K562 (cell line): Measurements from ENCODE around the gene RNF168. TPM values are rescaled to one million over a fixed set of nuclear protein-coding genes. Genes with fewer than 3 reads are reported as not detected.

Experiments used
- ATAC-seq: fragments of 200-7000 bp; cut with Tn5 transposase; 3 replicates; pipeline ENCODE4 v1.9.1; 2020; ENCODE audit warnings: moderate library complexity
- BruUV-seq: library from RNA; stranded (reverse); fragments of 400-500 nt; replicated peaks from 2 replicates; lab custom pipeline; 2021; lab: Mats Ljungman, UMichigan
- CTCF ChIA-PET: fragments of 300-600 bp; formaldehyde crosslinking; extraction: SDS; loops from one replicate; lab custom pipeline; 2021; ENCODE audit warnings: low intra/inter-chr PET ratio; lab: Yijun Ruan, JAX
- POLR2A ChIA-PET: fragments of 300-600, 350-650 bp; sonication (Branson Sonifier 250); formaldehyde crosslinking; extraction: SDS; loops from one replicate; lab custom pipeline; 2021; ENCODE audit warnings: antibody characterized with exemption, inconsistent platforms; lab: Yijun Ruan, JAX
- DNase-seq, 4 experiments: peaks; one replicate each; pipeline versions ENCODE4 v3.0.0 to v3.0.0-alpha.2; 2011 to 2018; ENCODE audit warnings: low spot score in 3 of 4, mixed read lengths in 3 of 4; ENCODE audit errors: extremely low read depth in 1 of 4
- FAIRE-seq: peaks from 2 replicates; lab custom pipeline; 2011; peaks lifted over from hg19 to GRCh38; lab: Jason Lieb, UNC
- H2AFZ ChIP-seq: 2 replicates; pipeline ENCODE4 v1.6.0; 2011; ENCODE audit warnings: low read depth, low read length, control low read depth, inconsistent platforms
- H3K27ac ChIP-seq: fragments of 200-600 bp; 3 replicates; pipeline ENCODE4 v1.8.0; 2011; ENCODE audit warnings: low read depth, mild to moderate bottlenecking, control low read depth, inconsistent platforms, low read length, moderate library complexity, mixed read lengths; ENCODE audit errors: extremely low read depth
- H3K27me3 ChIP-seq, 2 experiments: fragments of 300-600 bp in 1 of 2; 2 replicates in 1 of 2; 3 replicates in 1 of 2; pipeline versions ENCODE4 v1.6.0 to v1.8.0; 2011; ENCODE audit warnings: inconsistent platforms in 2 of 2, low read length in 2 of 2, mild to moderate bottlenecking in 1 of 2, mixed read lengths in 1 of 2, moderate library complexity in 1 of 2; ENCODE audit not compliant: control insufficient read depth in 2 of 2, insufficient read depth in 2 of 2
- H3K36me3 ChIP-seq: fragments of 300-600 bp; 3 replicates; pipeline ENCODE4 v1.8.0; 2011; ENCODE audit warnings: mild to moderate bottlenecking, low read length, inconsistent platforms; ENCODE audit not compliant: control insufficient read depth, insufficient read depth
- H3K4me1 ChIP-seq, 2 experiments: fragments of 200-600 bp in 1 of 2; replicated peaks in 1 of 2; 2 replicates in 1 of 2; 3 replicates in 1 of 2; pipeline versions ENCODE4 v1.5.1 to v1.8.0; 2011; ENCODE audit warnings: inconsistent platforms in 2 of 2, low read length in 2 of 2, mild to moderate bottlenecking in 1 of 2, mixed read lengths in 1 of 2, moderate library complexity in 1 of 2; ENCODE audit not compliant: control insufficient read depth in 2 of 2, insufficient read depth in 2 of 2
- H3K4me2 ChIP-seq: 2 replicates; pipeline ENCODE4 v1.6.1; 2011; ENCODE audit warnings: low read length, control low read depth, inconsistent platforms, mixed read lengths; ENCODE audit not compliant: insufficient read depth
- H3K4me3 ChIP-seq: fragments of 200-600 bp; sonication (generic), shearing (Covaris generic); 2 replicates; pipeline ENCODE4 v1.5.1; 2016; ENCODE audit warnings: control low read depth, inconsistent platforms
- H3K79me2 ChIP-seq: fragments of 200-600 bp; 3 replicates; pipeline ENCODE4 v1.8.0; 2011; ENCODE audit warnings: low read length, inconsistent platforms; ENCODE audit not compliant: control insufficient read depth, insufficient read depth
- H3K9ac ChIP-seq, 2 experiments: 2 replicates each; pipeline versions ENCODE4 v1.6.0 to v1.6.1; 2011; ENCODE audit warnings: low read depth in 2 of 2, low read length in 2 of 2, control low read depth in 1 of 2, inconsistent platforms in 1 of 2, mild to moderate bottlenecking in 1 of 2, mixed read lengths in 1 of 2; ENCODE audit not compliant: insufficient read depth in 1 of 2
- H3K9me1 ChIP-seq: one replicate; pipeline ENCODE4 v1.6.0; 2011; ENCODE audit warnings: inconsistent platforms, mild to moderate bottlenecking, low read length, moderate library complexity; ENCODE audit not compliant: control insufficient read depth, insufficient read depth
- H3K9me3 ChIP-seq: replicated peaks from 2 replicates; pipeline ENCODE4 v1.5.1; 2011; ENCODE audit warnings: low read depth, low read length, inconsistent platforms; ENCODE audit not compliant: control insufficient read depth, insufficient read depth
- H4K20me1 ChIP-seq: replicated peaks from 2 replicates; pipeline ENCODE4 v1.6.1; 2011; ENCODE audit warnings: low read length, inconsistent platforms, mixed read lengths; ENCODE audit not compliant: control insufficient read depth, insufficient read depth
- GTF2B ChIP-seq: IDR thresholded peaks from 2 replicates; pipeline ENCODE4 v1.6.1; 2011; ENCODE audit not compliant: insufficient read length; ENCODE audit errors: extremely low read depth
- MAZ ChIP-seq, 2 experiments: fragments of 450-650 bp in 1 of 2; sonication (generic) in 1 of 2; formaldehyde crosslinking; IDR thresholded peaks in 1 of 2; conservative IDR thresholded peaks in 1 of 2; 2 replicates each; pipeline versions ENCODE4 v1.4.0 to v1.5.0; 2020; ENCODE audit warnings: mild to moderate bottlenecking in 1 of 2, missing genetic modification reagents in 1 of 2
- STAT5A ChIP-seq: IDR thresholded peaks from 2 replicates; pipeline ENCODE4 v1.6.1; 2012; ENCODE audit warnings: low read length, inconsistent platforms, borderline replicate concordance
- ZBTB12 ChIP-seq: fragments of 250-450 bp; sonication (Bioruptor Pico); IDR thresholded peaks from 2 replicates; pipeline ENCODE4 v1.4.0; 2020
- ZBTB43 ChIP-seq: sonication (generic); formaldehyde crosslinking; IDR thresholded peaks from 2 replicates; pipeline ENCODE4 v1.8.0; 2023; ENCODE audit warnings: mild to moderate bottlenecking, missing genetic modification reagents
- ZKSCAN8 ChIP-seq: fragments of 200-800 bp; sonication (Bioruptor generic); IDR thresholded peaks from 2 replicates; pipeline ENCODE4 v1.6.1; 2016; ENCODE audit warnings: missing genetic modification characterization, missing compliant biosample characterization
- ZNF224 ChIP-seq: sonication (generic); formaldehyde crosslinking; IDR thresholded peaks from 2 replicates; pipeline ENCODE4 v1.8.0; 2022; ENCODE audit warnings: mild to moderate bottlenecking, missing genetic modification reagents
- WGBS: fragments of 100-300 bp; shearing (Covaris generic); methylation state at CpG from one replicate; pipeline ENCODE4 v1.1.6; 2016; ENCODE audit warnings: low coverage, mixed read lengths; ENCODE audit not compliant: insufficient coverage; ENCODE audit errors: missing lambda C conversion rate; 5-methylcytosine and 5-hydroxymethylcytosine counted together
- in situ Hi-C: fragments of 300-500 bp; cut with MboI; formaldehyde crosslinking; loops from 4 replicates; pipeline ENCODE4 v1.15.0; 2018; ENCODE audit warnings: inconsistent platforms, mixed read lengths
- intact Hi-C: fragments of 100-400 bp; cut with micrococcal nuclease; formaldehyde crosslinking; loops from 2 replicates; pipeline ENCODE4 v1.14.2; 2022
- polyA plus RNA-seq, 8 experiments: library from polyadenylated mRNA; depleted of rRNA in 4 of 8; stranded (reverse) in 5 of 8; unstranded in 3 of 8; fragments of >200 nt; fragmentation: Nextera tagmentation in 2 of 8; fragmentation: Illumina TruSeq in 1 of 8; extraction: Ambion mirVana in 2 of 8; extraction: Trizol in 1 of 8; gene quantifications; 2 replicates each; pipeline versions ENCODE4 v1.2.1 to v1.2.3, GENCODE V29; 2011 to 2014; ENCODE audit warnings: inconsistent platforms in 1 of 8, missing spikeins in 1 of 8
- total RNA-seq, 7 experiments: library from RNA; depleted of rRNA in 6 of 7; stranded (reverse); fragments of >200 nt in 6 of 7; fragmentation: Illumina TruSeq in 2 of 7; extraction: Trizol in 2 of 7; gene quantifications; 2 replicates each; pipeline versions ENCODE4 v1.2.1 to v1.2.3, GENCODE V29; 2011 to 2021; ENCODE audit warnings: low replicate concordance in 1 of 7
- TF ChIP-seq, protein P1 (sequence below), 2 experiments: fragments of 250-450 bp in 1 of 2; fragments of 450-650 bp in 1 of 2; sonication (Bioruptor Pico) in 1 of 2; IDR thresholded peaks; 2 replicates each; pipeline versions ENCODE4 v1.6.1 to v1.8.0; 2016 to 2021; ENCODE audit warnings: mild to moderate bottlenecking in 2 of 2, moderate library complexity in 2 of 2, missing compliant biosample characterization in 1 of 2, missing genetic modification characterization in 1 of 2
- TF ChIP-seq, protein P2 (sequence below): fragments of 450-650 bp; conservative IDR thresholded peaks from 2 replicates; pipeline ENCODE4 v1.6.1; 2016; ENCODE audit warnings: missing genetic modification characterization, low read depth, mild to moderate bottlenecking, missing compliant biosample characterization, moderate library complexity

The RNF168 gene
- total and polyA plus RNA-seq, 9 of the 15 experiments (the other 6 are each of a cell fraction or from before 2014, with no cell fraction given): 6.0 to 32.1 (median 16.6) TPM

- Histone ChIP-seq H3K9me3 (no peaks in the 10 kb centered on the region), H3K4me3 (no peak overlapping the region), H3K4me2 (no peak overlapping the region), H3K4me1 (no peaks in the 10 kb centered on the region), H3K27ac (no peak overlapping the region), H4K20me1 (peaks cover 17% of the 10 kb centered on the region; the same call in 1 of the 2 replicates), H3K36me3 (peaks cover 71% of the 10 kb centered on the region), H3K9ac (no peak overlapping the region), H3K9me1 (no peaks in the 10 kb centered on the region), H2AFZ (no peak overlapping the region), H3K79me2 (peaks cover 36% of the 10 kb centered on the region), H3K27me3 (no peaks in the 10 kb centered on the region)
- DNase-seq (peak in 1 of 4 experiments; percentile 52), FAIRE-seq (no peak), ATAC-seq (peak; percentile 86)
- intact Hi-C loops: loop anchor here (1.0 kb wide), 1 partner anchor 33 kb away; no protein-coding TSS in a partner anchor
- in situ Hi-C loops: no loop called here
- ChIA-PET CTCF (interaction anchor here (0.6 to 2.9 kb wide), 4 partner anchors 31 to 1216 kb away, joined by 3 to 17 read pairs (median 4); no protein-coding TSS in a partner anchor), POLR2A (interaction anchor here (0.7 to 2.0 kb wide), 7 partner anchors 8 to 32 kb away, joined by 3 to 11 read pairs (median 4); no protein-coding TSS in a partner anchor)
- WGBS: 76% methylated on average over 7 of the region's 8 CpGs
- BruUV-seq: no TSS peak
- TF ChIP-seq ZBTB12 (CRISPR knock-in tag): no peak
- TF ChIP-seq, protein P1, sequence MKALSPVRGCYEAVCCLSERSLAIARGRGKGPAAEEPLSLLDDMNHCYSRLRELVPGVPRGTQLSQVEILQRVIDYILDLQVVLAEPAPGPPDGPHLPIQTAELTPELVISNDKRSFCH (CRISPR knock-in tag; IDR thresholded peaks at IDR 0.05): no peak
- TF ChIP-seq, protein P1 (tag; IDR thresholded peaks at IDR 0.05): no peak
- TF ChIP-seq STAT5A: no peak
- TF ChIP-seq, protein P2, sequence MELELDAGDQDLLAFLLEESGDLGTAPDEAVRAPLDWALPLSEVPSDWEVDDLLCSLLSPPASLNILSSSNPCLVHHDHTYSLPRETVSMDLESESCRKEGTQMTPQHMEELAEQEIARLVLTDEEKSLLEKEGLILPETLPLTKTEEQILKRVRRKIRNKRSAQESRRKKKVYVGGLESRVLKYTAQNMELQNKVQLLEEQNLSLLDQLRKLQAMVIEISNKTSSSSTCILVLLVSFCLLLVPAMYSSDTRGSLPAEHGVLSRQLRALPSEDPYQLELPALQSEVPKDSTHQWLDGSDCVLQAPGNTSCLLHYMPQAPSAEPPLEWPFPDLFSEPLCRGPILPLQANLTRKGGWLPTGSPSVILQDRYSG (tag): no peak
- no peak for TF ChIP-seq GTF2B
- no peak for TF ChIP-seq ZBTB43 (CRISPR knock-in tag)
- TF ChIP-seq ZNF224 (CRISPR knock-in tag): no peak
- 0 out of 4 replicates have a peak, but pooled peaks of 1 of the 2 experiments have one; percentile 27 for TF ChIP-seq MAZ (CRISPR knock-in tag; conservative IDR thresholded peaks at IDR 0.05 in 1 of 2, IDR thresholded peaks at IDR 0.05 in 1 of 2)
- no peak for TF ChIP-seq ZKSCAN8 (CRISPR knock-in tag)
Measured at GRCh38 chr3:196486263-196486662, 17.3 kb downstream of the RNF168 start.
